HepG2 (cell line): ENCODE results near the gene URAD. TPM values are rescaled to one million over a fixed set of nuclear protein-coding genes. Genes with fewer than 3 reads are reported as not detected.

Experiments
- ATAC-seq: fragments of 200-7000 bp; cut with Tn5 transposase; 3 replicates; pipeline ENCODE4 v1.9.1; 2020; ENCODE audit warnings: mild to moderate bottlenecking, moderate library complexity
- BruUV-seq: library from RNA; stranded (reverse); fragments of 400-500 nt; replicated peaks from 2 replicates; lab custom pipeline; 2021; lab: Mats Ljungman, UMichigan
- CTCF ChIA-PET: fragments of 300-600 bp; formaldehyde crosslinking; extraction: SDS; loops from one replicate; lab custom pipeline; 2021; ENCODE audit warnings: low total read pairs, inconsistent platforms, low intra/inter-chr PET ratio; lab: Yijun Ruan, JAX
- POLR2A ChIA-PET: fragments of 350-600 bp; sonication (Branson Sonifier 250); formaldehyde crosslinking; loops from one replicate; lab custom pipeline; 2020; ENCODE audit warnings: antibody characterized with exemption, inconsistent platforms; lab: Yijun Ruan, JAX
- DNase-seq: peaks from one replicate; pipeline ENCODE4 v3.0.0-alpha.2; 2015; ENCODE audit warnings: low spot score
- FAIRE-seq: peaks from 3 replicates; lab custom pipeline; 2011; peaks lifted over from hg19 to GRCh38; lab: Jason Lieb, UNC
- H2AFZ ChIP-seq: one replicate; pipeline ENCODE4 v1.6.1; 2011; ENCODE audit warnings: low read length, inconsistent platforms
- H3K27ac ChIP-seq: fragments of 300-600 bp; 3 replicates; pipeline ENCODE4 v1.8.0; 2011; ENCODE audit warnings: mixed run types, mild to moderate bottlenecking, mixed read lengths, low read length, inconsistent platforms; ENCODE audit not compliant: insufficient read depth; ENCODE audit errors: extremely low read length
- H3K27me3 ChIP-seq, 2 experiments: fragments of 200-600 bp in 1 of 2; 2 replicates in 1 of 2; 3 replicates in 1 of 2; pipeline versions ENCODE4 v1.6.0 to v1.8.0; 2011; ENCODE audit warnings: low read length in 2 of 2, mild to moderate bottlenecking in 2 of 2, moderate library complexity in 2 of 2, inconsistent platforms in 1 of 2; ENCODE audit not compliant: insufficient read depth in 2 of 2, control insufficient read depth in 1 of 2
- H3K36me3 ChIP-seq, 2 experiments: fragments of 200-600 bp in 1 of 2; replicated peaks in 1 of 2; 2 replicates in 1 of 2; 3 replicates in 1 of 2; pipeline versions ENCODE4 v1.5.1 to v1.8.0; 2011; ENCODE audit warnings: low read length in 2 of 2, inconsistent platforms in 1 of 2; ENCODE audit not compliant: insufficient read depth in 2 of 2, control insufficient read depth in 1 of 2
- H3K4me1 ChIP-seq: 2 replicates; pipeline ENCODE4 v1.5.1; 2012; ENCODE audit warnings: low read length, inconsistent platforms; ENCODE audit not compliant: insufficient read depth
- H3K4me2 ChIP-seq: 2 replicates; pipeline ENCODE4 v1.6.0; 2011; ENCODE audit warnings: low read depth, low read length, inconsistent platforms
- H3K4me3 ChIP-seq, 3 experiments: fragments of 200-600 bp in 1 of 3; sonication (generic), shearing (Covaris generic) in 1 of 3; replicated peaks in 1 of 3; 2 replicates each; pipeline ENCODE4 v1.5.1; 2011 to 2016; ENCODE audit warnings: low read length in 3 of 3, inconsistent platforms in 2 of 3, low read depth in 2 of 3, mild to moderate bottlenecking in 2 of 3, control low read depth in 1 of 3, mixed read lengths in 1 of 3; ENCODE audit not compliant: insufficient read depth in 1 of 3
- H3K79me2 ChIP-seq: one replicate; pipeline ENCODE4 v1.6.1; 2011; ENCODE audit warnings: low read length, inconsistent platforms; ENCODE audit not compliant: insufficient read depth
- H3K9ac ChIP-seq: 2 replicates; pipeline ENCODE4 v1.6.0; 2011; ENCODE audit warnings: mild to moderate bottlenecking, low read depth, low read length, inconsistent platforms; ENCODE audit not compliant: insufficient read depth
- H3K9me3 ChIP-seq: 2 replicates; pipeline ENCODE4 v1.5.1; 2012; ENCODE audit warnings: mild to moderate bottlenecking, low read length
- H4K20me1 ChIP-seq: 2 replicates; pipeline ENCODE4 v1.6.0; 2011; ENCODE audit warnings: inconsistent platforms, mild to moderate bottlenecking, low read length, moderate library complexity; ENCODE audit not compliant: insufficient read depth
- ARID3A ChIP-seq: IDR thresholded peaks from 2 replicates; pipeline ENCODE4 v1.6.1; 2012; ENCODE audit warnings: low read depth, low read length, improper control_type of control experiment
- CBX5 ChIP-seq: sonication (generic); formaldehyde crosslinking; IDR thresholded peaks from 2 replicates; pipeline ENCODE4 v1.4.0; 2020; ENCODE audit warnings: missing genetic modification reagents, borderline replicate concordance
- CENPX ChIP-seq: sonication (generic); formaldehyde crosslinking; IDR thresholded peaks from 2 replicates; pipeline ENCODE4 v1.9.0; 2021; ENCODE audit warnings: mild to moderate bottlenecking, missing genetic modification reagents, moderate library complexity
- ELK4 ChIP-seq: sonication (generic); formaldehyde crosslinking; IDR thresholded peaks from 2 replicates; pipeline ENCODE4 v1.9.0; 2021; ENCODE audit warnings: missing genetic modification reagents, borderline replicate concordance
- EZH2 ChIP-seq: conservative IDR thresholded peaks from 2 replicates; pipeline ENCODE4 v1.6.1; 2012; ENCODE audit warnings: mild to moderate bottlenecking, low read depth, low read length, moderate library complexity
- LBX2 ChIP-seq: sonication (generic); formaldehyde crosslinking; IDR thresholded peaks from 2 replicates; pipeline ENCODE4 v1.5.0; 2020; ENCODE audit warnings: missing genetic modification reagents, mild to moderate bottlenecking, borderline replicate concordance
- MTA3 ChIP-seq: sonication (generic); formaldehyde crosslinking; IDR thresholded peaks from 2 replicates; pipeline ENCODE4 v1.4.0; 2020; ENCODE audit warnings: missing genetic modification reagents
- NR2F1 ChIP-seq, 2 experiments: fragments of 450-650 bp in 1 of 2; formaldehyde crosslinking in 1 of 2; IDR thresholded peaks; 2 replicates each; pipeline versions ENCODE4 v1.5.0 to v1.6.1; 2016 to 2020; ENCODE audit warnings: mild to moderate bottlenecking in 1 of 2, missing compliant biosample characterization in 1 of 2, missing genetic modification reagents in 1 of 2, moderate library complexity in 1 of 2
- PLRG1 ChIP-seq: fragments of 450-650 bp; conservative IDR thresholded peaks from 2 replicates; pipeline ENCODE4 v1.6.1; 2016
- PRDM15 ChIP-seq: sonication (generic); formaldehyde crosslinking; IDR thresholded peaks from 2 replicates; pipeline ENCODE4 v1.4.0; 2020; ENCODE audit warnings: missing genetic modification reagents
- RBAK ChIP-seq: sonication (generic); formaldehyde crosslinking; IDR thresholded peaks from 2 replicates; pipeline ENCODE4 v1.5.1; 2020; ENCODE audit warnings: mild to moderate bottlenecking, missing genetic modification reagents
- SIN3A ChIP-seq: IDR thresholded peaks from 2 replicates; pipeline ENCODE4 v1.6.1; 2011; ENCODE audit warnings: low read depth, mild to moderate bottlenecking, control low read depth, low read length, borderline replicate concordance
- SOX6 ChIP-seq, 2 experiments: fragments of 450-650 bp in 1 of 2; sonication (generic) in 1 of 2; formaldehyde crosslinking in 1 of 2; IDR thresholded peaks; 2 replicates each; pipeline versions ENCODE4 v1.4.0 to v1.6.1; 2017 to 2020; ENCODE audit warnings: antibody characterized with exemption in 1 of 2, mild to moderate bottlenecking in 1 of 2, missing genetic modification reagents in 1 of 2
- ZMYM2 ChIP-seq: sonication (generic); formaldehyde crosslinking; IDR thresholded peaks from 2 replicates; pipeline ENCODE4 v1.8.0; 2022; ENCODE audit warnings: mild to moderate bottlenecking, missing genetic modification reagents
- ZNF660 ChIP-seq: sonication (generic); formaldehyde crosslinking; IDR thresholded peaks from 2 replicates; pipeline ENCODE4 v1.5.1; 2020; ENCODE audit warnings: mild to moderate bottlenecking, low read depth, missing genetic modification reagents, borderline replicate concordance
- ZNF75D ChIP-seq: sonication (generic); formaldehyde crosslinking; IDR thresholded peaks from 2 replicates; pipeline ENCODE4 v1.8.1; 2023; ENCODE audit warnings: missing genetic modification reagents, mild to moderate bottlenecking, borderline replicate concordance
- ZNF781 ChIP-seq: sonication (generic); formaldehyde crosslinking; IDR thresholded peaks from 2 replicates; pipeline ENCODE4 v1.5.1; 2020; ENCODE audit warnings: borderline replicate concordance, mild to moderate bottlenecking, missing genetic modification reagents; ENCODE audit errors: not compliant biosample characterization
- WGBS: methylation state at CpG from one replicate; pipeline ENCODE4 v1.1.6; 2017; ENCODE audit warnings: low lambda C conversion rate; 5-methylcytosine and 5-hydroxymethylcytosine counted together
- in situ Hi-C: cut with HindIII; loops from 2 replicates; pipeline ENCODE4 v1.10.0; 2017; ENCODE audit warnings: low pct_unique_long_range_greater_than_20kb; ENCODE audit not compliant: extremely low pct_ligation_motif_present
- intact Hi-C: fragments of 100-400 bp; cut with micrococcal nuclease; formaldehyde crosslinking; loops from one replicate; pipeline ENCODE4 v1.10.0; 2022; ENCODE audit not compliant: unreplicated experiment
- polyA plus RNA-seq, 8 experiments: library from polyadenylated mRNA; depleted of rRNA in 3 of 8; stranded (reverse) in 7 of 8; unstranded in 1 of 8; fragments of >200 nt; fragmentation: Illumina TruSeq in 4 of 8; extraction: Trizol in 4 of 8; gene quantifications; 2 replicates each; pipeline versions ENCODE4 v1.2.1 to v1.2.3, GENCODE V29; 2011 to 2016; ENCODE audit warnings: low read depth in 4 of 8, missing spikeins in 1 of 8, mixed read lengths in 1 of 8; ENCODE audit not compliant: insufficient read depth in 1 of 8
- total RNA-seq, 5 experiments: library from RNA; depleted of rRNA; stranded (reverse); fragments of >200 nt; fragmentation: Illumina TruSeq; extraction: Trizol; gene quantifications; 2 replicates each; pipeline ENCODE4 v1.2.3, GENCODE V29; 2016; ENCODE audit warnings: low read depth in 1 of 5

The URAD gene
- total and polyA plus RNA-seq, 2 of the 13 experiments (the other 11 are each of a cell fraction or from before 2014, with no cell fraction given) = not detected

GRCh38 chr13:27978301-27978968, 10.1 kb downstream of the URAD start:
- intact Hi-C loops (no loop called here), in situ Hi-C loops (loop anchor here (10.0 to 25.0 kb wide), 2 partner anchors 491 to 614 kb away; no protein-coding TSS in a partner anchor)
- Histone ChIP-seq H3K27ac (no peak overlapping the region), H3K4me1 (peaks cover 13% of the 10 kb centered on the region), H3K9ac (no peak overlapping the region), H3K79me2 (no peaks in the 10 kb centered on the region), H3K27me3 (peaks cover 10 to 65% of the 10 kb centered on the region in 2 experiments), H3K36me3 (no peaks in the 10 kb centered on the region), H2AFZ (no peak overlapping the region), H3K4me2 (no peak overlapping the region), H3K4me3 (no peak overlapping the region), H4K20me1 (no peaks in the 10 kb centered on the region), H3K9me3 (no peaks in the 10 kb centered on the region)
- no TSS peak for BruUV-seq
- no peak for ATAC-seq
- 39% methylated on average over 24 of the region's 65 CpGs for WGBS
- CTCF ChIA-PET = no interaction called here
- no peak for FAIRE-seq
- POLR2A ChIA-PET = no interaction called here
- no peak for DNase-seq
- TF ChIP-seq SOX6 (IDR thresholded peaks at IDR 0.05) (no peak), SOX6 (CRISPR knock-in tag; IDR thresholded peaks at IDR 0.05) (no peak), PLRG1 (no peak), ZNF75D (CRISPR knock-in tag) (no peak), CENPX (CRISPR knock-in tag) (no peak), CBX5 (CRISPR knock-in tag) (no peak), NR2F1 (CRISPR knock-in tag; IDR thresholded peaks at IDR 0.05) (no peak), ZMYM2 (CRISPR knock-in tag) (no peak), ZNF781 (CRISPR knock-in tag) (no peak), ZNF660 (CRISPR knock-in tag) (no peak), EZH2 (no peak), LBX2 (CRISPR knock-in tag) (no peak), MTA3 (no peak), ARID3A (no peak), SIN3A (no peak), PRDM15 (CRISPR knock-in tag) (no peak), ELK4 (no peak), RBAK (no peak)
